ENCODE data around the gene EPM2AIP1.

Gene EPM2AIP1

DNA sequence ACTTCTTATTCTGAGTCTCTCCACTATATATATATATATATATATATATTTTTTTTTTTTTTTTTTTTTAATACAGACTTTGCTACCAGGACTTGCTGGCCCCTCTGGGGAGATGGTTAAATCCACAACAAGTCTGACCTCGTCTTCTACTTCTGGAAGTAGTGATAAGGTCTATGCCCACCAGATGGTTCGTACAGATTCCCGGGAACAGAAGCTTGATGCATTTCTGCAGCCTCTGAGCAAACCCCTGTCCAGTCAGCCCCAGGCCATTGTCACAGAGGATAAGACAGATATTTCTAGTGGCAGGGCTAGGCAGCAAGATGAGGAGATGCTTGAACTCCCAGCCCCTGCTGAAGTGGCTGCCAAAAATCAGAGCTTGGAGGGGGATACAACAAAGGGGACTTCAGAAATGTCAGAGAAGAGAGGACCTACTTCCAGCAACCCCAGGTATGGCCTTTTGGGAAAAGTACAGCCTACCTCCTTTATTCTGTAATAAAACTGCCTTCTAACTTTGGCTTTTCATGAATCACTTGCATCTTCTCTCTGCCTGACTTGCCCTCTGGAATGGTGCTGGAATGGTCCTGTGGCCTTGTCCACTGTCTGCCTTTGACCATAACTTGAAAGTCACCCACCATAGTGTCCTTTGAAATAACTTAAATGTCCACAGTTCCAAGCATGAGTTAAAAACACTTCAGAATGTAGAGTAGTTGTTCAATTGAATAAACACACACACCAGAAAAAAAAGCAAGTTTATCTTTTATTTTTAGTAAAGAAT, 32.8 kb upstream of the EPM2AIP1 start:
- H3K4me3 ChIP-seq (ENCODE audit: low read depth, low read length) = no peak overlapping the region
- TF ChIP-seq, protein P1, sequence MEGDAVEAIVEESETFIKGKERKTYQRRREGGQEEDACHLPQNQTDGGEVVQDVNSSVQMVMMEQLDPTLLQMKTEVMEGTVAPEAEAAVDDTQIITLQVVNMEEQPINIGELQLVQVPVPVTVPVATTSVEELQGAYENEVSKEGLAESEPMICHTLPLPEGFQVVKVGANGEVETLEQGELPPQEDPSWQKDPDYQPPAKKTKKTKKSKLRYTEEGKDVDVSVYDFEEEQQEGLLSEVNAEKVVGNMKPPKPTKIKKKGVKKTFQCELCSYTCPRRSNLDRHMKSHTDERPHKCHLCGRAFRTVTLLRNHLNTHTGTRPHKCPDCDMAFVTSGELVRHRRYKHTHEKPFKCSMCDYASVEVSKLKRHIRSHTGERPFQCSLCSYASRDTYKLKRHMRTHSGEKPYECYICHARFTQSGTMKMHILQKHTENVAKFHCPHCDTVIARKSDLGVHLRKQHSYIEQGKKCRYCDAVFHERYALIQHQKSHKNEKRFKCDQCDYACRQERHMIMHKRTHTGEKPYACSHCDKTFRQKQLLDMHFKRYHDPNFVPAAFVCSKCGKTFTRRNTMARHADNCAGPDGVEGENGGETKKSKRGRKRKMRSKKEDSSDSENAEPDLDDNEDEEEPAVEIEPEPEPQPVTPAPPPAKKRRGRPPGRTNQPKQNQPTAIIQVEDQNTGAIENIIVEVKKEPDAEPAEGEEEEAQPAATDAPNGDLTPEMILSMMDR (IDR thresholded peaks at IDR 0.05; ENCODE audit: low read depth, low read length) = no peak
- in situ Hi-C loops (cut with HindIII; ENCODE audit: low sequenced_read_pairs) = no loop called here
- DNase-seq (ENCODE audit: low read depth, low spot score) = no peak

DNA sequence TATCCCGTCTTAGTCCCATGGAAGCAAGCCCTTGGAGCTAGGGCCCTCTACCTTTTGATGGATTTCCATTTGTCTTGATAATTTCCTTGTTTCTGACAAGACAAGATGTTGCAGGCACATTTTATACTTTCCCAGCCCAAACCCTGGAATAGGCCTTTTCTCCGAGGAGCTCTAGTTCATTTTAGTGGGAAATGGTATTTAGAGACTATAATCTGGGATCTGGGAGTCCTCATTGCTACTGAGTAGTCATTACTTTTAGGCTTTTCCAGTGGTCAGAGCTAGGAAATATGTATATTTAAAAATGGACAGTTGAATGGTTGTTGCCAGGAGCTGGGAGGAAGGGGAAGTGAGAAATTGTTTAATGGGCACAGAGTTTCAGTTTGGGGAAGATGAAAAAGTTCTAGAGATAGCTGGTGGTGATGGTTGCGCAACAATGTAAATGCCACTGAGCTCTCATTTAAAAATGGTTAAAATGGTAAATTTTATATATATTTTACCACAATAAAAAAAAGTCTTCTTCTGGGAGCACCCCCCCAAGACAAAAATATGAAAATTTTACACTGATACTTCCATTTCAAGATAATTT, 32.0 kb upstream of the EPM2AIP1 start:
- TF ChIP-seq, protein P1 (IDR thresholded peaks at IDR 0.05; ENCODE audit: low read depth, low read length) = no peak
- no peak overlapping the region for H3K4me3 ChIP-seq (ENCODE audit: low read depth, low read length)
- DNase-seq (ENCODE audit: low read depth, low spot score) = no peak
- in situ Hi-C loops (cut with HindIII; ENCODE audit: low sequenced_read_pairs) = no loop called here

DNA sequence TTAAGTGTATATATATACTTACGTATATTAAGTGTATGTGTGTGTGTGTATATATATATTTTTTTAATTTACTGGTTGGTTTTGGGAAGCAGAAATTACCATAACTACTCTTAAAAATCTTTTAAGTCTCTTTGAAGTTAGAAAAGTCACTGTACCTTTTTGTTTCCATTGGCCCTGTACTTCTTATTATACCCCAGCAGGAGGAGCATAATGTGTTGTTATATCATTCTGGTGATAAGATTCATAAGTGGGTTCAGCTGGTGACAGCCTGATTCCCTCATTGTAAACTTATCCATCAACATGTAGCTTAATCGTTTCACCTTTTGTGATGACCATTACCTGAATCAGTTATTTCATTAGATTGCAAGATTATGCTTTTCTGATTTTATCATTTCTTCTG, 31.2 kb upstream of the EPM2AIP1 start:
- in situ Hi-C loops (cut with HindIII; ENCODE audit: low sequenced_read_pairs) = no loop called here
- TF ChIP-seq, protein P1 (IDR thresholded peaks at IDR 0.05; ENCODE audit: low read depth, low read length) = peak; percentile 42
- H3K4me3 ChIP-seq (ENCODE audit: low read depth, low read length) = no peak overlapping the region
- peak; percentile 30 for DNase-seq (ENCODE audit: low read depth, low spot score)

DNA sequence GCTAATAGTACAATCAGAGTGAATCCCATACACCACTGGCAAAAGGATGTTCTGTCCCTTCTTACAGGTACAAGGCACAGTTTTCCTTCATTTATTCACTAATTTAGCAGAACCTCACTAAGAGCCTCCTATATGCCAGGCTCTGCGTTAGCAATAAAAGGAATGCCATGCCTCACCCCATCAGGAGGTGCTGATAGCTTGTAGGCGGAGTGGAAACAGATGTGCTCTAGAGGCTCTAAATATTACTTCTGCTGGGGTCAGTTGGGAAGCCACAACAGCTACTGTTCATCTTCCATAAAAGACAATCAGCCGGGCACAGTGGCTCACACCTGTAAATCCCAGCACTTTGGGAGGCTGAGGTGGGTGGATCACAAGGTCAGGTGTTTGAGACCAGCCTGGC, 24.8 kb upstream of the EPM2AIP1 start:
- H3K4me3 ChIP-seq (ENCODE audit: low read depth, low read length) = no peak overlapping the region
- TF ChIP-seq, protein P1 (IDR thresholded peaks at IDR 0.05; ENCODE audit: low read depth, low read length) = no peak
- in situ Hi-C loops (cut with HindIII; ENCODE audit: low sequenced_read_pairs) = no loop called here
- no peak for DNase-seq (ENCODE audit: low read depth, low spot score)

DNA sequence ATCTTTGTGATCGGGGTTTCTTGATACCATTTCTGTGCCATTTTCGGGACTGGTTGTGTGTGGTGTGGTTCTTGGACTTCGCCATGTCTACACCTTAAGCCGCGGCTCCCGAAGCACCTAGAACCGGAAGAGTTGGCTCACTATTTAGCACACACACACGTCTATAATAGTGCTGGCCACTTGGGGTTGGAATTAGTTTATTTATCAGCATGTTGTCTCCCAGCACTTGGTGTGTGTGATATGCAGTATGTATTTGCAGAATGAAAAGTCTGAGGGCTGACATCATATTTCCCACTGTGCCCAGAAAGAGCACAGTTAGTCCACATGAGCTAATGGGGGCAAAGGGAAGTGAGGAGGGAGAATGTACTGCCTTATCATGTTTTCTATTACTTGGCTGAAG, 24.0 kb upstream of the EPM2AIP1 start:
- TF ChIP-seq, protein P1 (IDR thresholded peaks at IDR 0.05; ENCODE audit: low read depth, low read length) = no peak
- DNase-seq (ENCODE audit: low read depth, low spot score) = no peak
- in situ Hi-C loops (cut with HindIII; ENCODE audit: low sequenced_read_pairs) = no loop called here
- no peak overlapping the region for H3K4me3 ChIP-seq (ENCODE audit: low read depth, low read length)

DNA sequence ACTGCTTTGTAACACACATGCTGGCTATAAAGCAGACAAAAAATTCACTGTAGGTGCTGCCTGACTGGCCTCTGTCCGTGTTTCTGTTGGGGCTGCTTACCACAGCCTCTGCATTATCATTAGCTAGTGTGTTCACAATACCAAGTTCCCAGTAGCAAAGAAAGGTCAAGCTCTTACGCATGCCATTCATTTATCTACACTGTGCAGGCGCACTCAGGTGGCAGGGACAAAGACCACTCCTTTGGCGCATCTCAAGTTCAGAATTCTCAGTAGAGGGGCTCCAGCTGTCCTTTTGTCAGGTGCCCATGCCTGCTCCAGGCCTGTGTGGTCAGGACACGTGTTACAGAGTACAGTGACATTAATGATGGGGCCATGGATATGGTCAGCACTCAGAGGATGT, 22.7 kb upstream of the EPM2AIP1 start:
- TF ChIP-seq, protein P1 (IDR thresholded peaks at IDR 0.05; ENCODE audit: low read depth, low read length) = no peak
- in situ Hi-C loops (cut with HindIII; ENCODE audit: low sequenced_read_pairs) = no loop called here
- DNase-seq (ENCODE audit: low read depth, low spot score) = no peak
- H3K4me3 ChIP-seq (ENCODE audit: low read depth, low read length) = no peak overlapping the region

Data from astrocyte of the spinal cord (primary cell).